ENCODE measurements around the gene ZNF383.
"Not testable (repeated sequence)": the region's sequence is repeated elsewhere in the genome, so short reads cannot be mapped to it uniquely, and the experiment has no call there.

Gene ZNF383

GRCh38 chr19:37217775-37218591 is at the start of gene ZNF383:
TSS of gene ZNF383 (plus strand) at chr19:37218214. CDS start at chr19:37230454, 12,240 bp downstream.
- no peak for TF ChIP-seq CTCF (IDR thresholded peaks at IDR 0.05)
- Mint-ChIP-seq H3K27ac (peak within 1 kb of the TSS; percentile 96), H3K27me3 (ENCODE audit: low read depth, poor library complexity) (peaks cover 3% of the 10 kb centered on the region), H3K36me3 (ENCODE audit: low read depth) (peaks cover 64% of the 10 kb centered on the region), H3K4me1 (peaks cover 26% of the 10 kb centered on the region), H3K9me3 (peaks cover 75% of the 10 kb centered on the region), H3K4me3 (peak within 1 kb of the TSS; percentile 96)
- DNase-seq = peak; percentile 84

GRCh38 chr19:37172368-37173366 is 45.3 kb upstream of the ZNF383 start, which contains the start of gene ZNF585A:
TSS of gene ZNF585A (minus strand) at chr19:37172695. CDS start at chr19:37169910, 2,785 bp downstream.
- Mint-ChIP-seq H3K4me1 (no peaks in the 10 kb centered on the region), H3K27me3 (ENCODE audit: low read depth, poor library complexity) (peaks cover 8% of the 10 kb centered on the region), H3K4me3 (no peak within 1 kb of the TSS), H3K36me3 (ENCODE audit: low read depth) (peaks cover 37% of the 10 kb centered on the region), H3K9me3 (peaks cover 76% of the 10 kb centered on the region), H3K27ac (no peak within 1 kb of the TSS)
- DNase-seq = peak; percentile 78
- no peak for TF ChIP-seq CTCF (IDR thresholded peaks at IDR 0.05)

GRCh38 chr19:37186071-37186470 is 31.9 kb upstream of the ZNF383 start:
- H3K4me3 Mint-ChIP-seq; DNase-seq; H3K4me1 Mint-ChIP-seq; H3K27me3 Mint-ChIP-seq (ENCODE audit: low read depth, poor library complexity); H3K27ac Mint-ChIP-seq: not testable (repeated sequence)
- Mint-ChIP-seq H3K36me3 (ENCODE audit: low read depth) (peaks cover 97% of the 10 kb centered on the region), H3K9me3 (peaks cover 93% of the 10 kb centered on the region)

GRCh38 chr19:37195248-37195647 is 22.8 kb upstream of the ZNF383 start:
- not testable (repeated sequence) for H3K4me3 Mint-ChIP-seq; H3K4me1 Mint-ChIP-seq; DNase-seq; H3K27ac Mint-ChIP-seq; H3K27me3 Mint-ChIP-seq (ENCODE audit: low read depth, poor library complexity)
- peaks cover 94% of the 10 kb centered on the region for H3K36me3 Mint-ChIP-seq (ENCODE audit: low read depth)
- H3K9me3 Mint-ChIP-seq = peaks cover 85% of the 10 kb centered on the region

- Mint-ChIP-seq H3K9me3 (peaks cover 68% of the 10 kb centered on the region), H3K36me3 (ENCODE audit: low read depth) (peaks cover 94% of the 10 kb centered on the region)
- H3K4me3 Mint-ChIP-seq; H3K27ac Mint-ChIP-seq; DNase-seq; H3K4me1 Mint-ChIP-seq; H3K27me3 Mint-ChIP-seq (ENCODE audit: low read depth, poor library complexity): not testable (repeated sequence)
Observed at GRCh38 chr19:37197115-37197514, 20.9 kb upstream of the ZNF383 start.

- no peak for TF ChIP-seq CTCF (IDR thresholded peaks at IDR 0.05)
- no peaks in the 10 kb centered on the region for H3K4me1 Mint-ChIP-seq
- no peak overlapping the region for H3K4me3 Mint-ChIP-seq
- H3K27ac Mint-ChIP-seq = no peak overlapping the region
- H3K9me3 Mint-ChIP-seq = peaks cover 64% of the 10 kb centered on the region
- H3K36me3 Mint-ChIP-seq (ENCODE audit: low read depth) = peaks cover 96% of the 10 kb centered on the region
- no peaks in the 10 kb centered on the region for H3K27me3 Mint-ChIP-seq (ENCODE audit: low read depth, poor library complexity)
- no peak for DNase-seq
Observed at GRCh38 chr19:37197768-37198167, 20.2 kb upstream of the ZNF383 start.

- Mint-ChIP-seq H3K27ac (peak overlapping the region; percentile 96), H3K9me3 (peaks cover 75% of the 10 kb centered on the region), H3K4me3 (peak overlapping the region; percentile 96), H3K27me3 (ENCODE audit: low read depth, poor library complexity) (peaks cover 3% of the 10 kb centered on the region), H3K36me3 (ENCODE audit: low read depth) (peaks cover 59% of the 10 kb centered on the region), H3K4me1 (peaks cover 26% of the 10 kb centered on the region)
- TF ChIP-seq CTCF (IDR thresholded peaks at IDR 0.05) = no peak
- DNase-seq = no peak
Observed at GRCh38 chr19:37217480-37217774, 587 bp upstream of the ZNF383 start.

All from nephron progenitor cell (in vitro differentiated cells).